ENCODE results near the gene COL16A1.

The COL16A1 gene

GRCh38 chr1:31704271-31705079 lies 658 bp upstream of the COL16A1 start:
- TF ChIP-seq CTCF (conservative IDR thresholded peaks at IDR 0.05), result no peak
- TF ChIP-seq ZFX (IDR thresholded peaks at IDR 0.05), result no peak
- H3K27ac ChIP-seq, result peak overlapping the region; percentile 80

GRCh38 chr1:31702836-31703404 lies 897 bp downstream of the COL16A1 start:
- H3K27ac ChIP-seq, result no peak overlapping the region
- no peak for TF ChIP-seq ZFX (IDR thresholded peaks at IDR 0.05)
- no peak for TF ChIP-seq CTCF (conservative IDR thresholded peaks at IDR 0.05)

GRCh38 chr1:31701091-31701736 lies 2.6 kb downstream of the COL16A1 start:
- H3K27ac ChIP-seq, result peak overlapping the region; percentile 7; the same call in 1 of the 2 replicates
- TF ChIP-seq ZFX (IDR thresholded peaks at IDR 0.05) (no peak), CTCF (conservative IDR thresholded peaks at IDR 0.05) (no peak)

GRCh38 chr1:31700468-31701090 lies 3.2 kb downstream of the COL16A1 start:
- peak overlapping the region; percentile 7; the same call in 1 of the 2 replicates for H3K27ac ChIP-seq
- TF ChIP-seq ZFX (IDR thresholded peaks at IDR 0.05) (no peak), CTCF (conservative IDR thresholded peaks at IDR 0.05) (no peak)

GRCh38 chr1:31699341-31699891 lies 4.4 kb downstream of the COL16A1 start:
- H3K27ac ChIP-seq, result no peak overlapping the region
- TF ChIP-seq ZFX (IDR thresholded peaks at IDR 0.05) (no peak), CTCF (conservative IDR thresholded peaks at IDR 0.05) (no peak)

- TF ChIP-seq ZFX (IDR thresholded peaks at IDR 0.05) (no peak), CTCF (conservative IDR thresholded peaks at IDR 0.05) (no peak)
- no peak overlapping the region for H3K27ac ChIP-seq
These were observed 6.3 kb downstream of the COL16A1 start for GRCh38 chr1:31697369-31697984.
